K562 (cell line): ENCODE results near the gene RERG. TPM values are rescaled to one million over a fixed set of nuclear protein-coding genes. Genes with fewer than 3 reads are reported as not detected.
"Not testable (repeated sequence)": the region's sequence is repeated elsewhere in the genome, so short reads cannot be mapped to it uniquely, and the experiment has no call there.

ENCODE experiments used
- ATAC-seq: fragments of 200-7000 bp; cut with Tn5 transposase; 3 replicates; pipeline ENCODE4 v1.9.1; 2020; ENCODE audit warnings: moderate library complexity
- BruUV-seq: library from RNA; stranded (reverse); fragments of 400-500 nt; replicated peaks from 2 replicates; lab custom pipeline; 2021; lab: Mats Ljungman, UMichigan
- CTCF ChIA-PET: fragments of 300-600 bp; formaldehyde crosslinking; extraction: SDS; loops from one replicate; lab custom pipeline; 2021; ENCODE audit warnings: low intra/inter-chr PET ratio; lab: Yijun Ruan, JAX
- POLR2A ChIA-PET: fragments of 300-600, 350-650 bp; sonication (Branson Sonifier 250); formaldehyde crosslinking; extraction: SDS; loops from one replicate; lab custom pipeline; 2021; ENCODE audit warnings: antibody characterized with exemption, inconsistent platforms; lab: Yijun Ruan, JAX
- DNase-seq, 4 experiments: peaks; one replicate each; pipeline versions ENCODE4 v3.0.0 to v3.0.0-alpha.2; 2011 to 2018; ENCODE audit warnings: low spot score in 3 of 4, mixed read lengths in 3 of 4; ENCODE audit errors: extremely low read depth in 1 of 4
- FAIRE-seq: peaks from 2 replicates; lab custom pipeline; 2011; peaks lifted over from hg19 to GRCh38; lab: Jason Lieb, UNC
- H2AFZ ChIP-seq: 2 replicates; pipeline ENCODE4 v1.6.0; 2011; ENCODE audit warnings: low read depth, low read length, control low read depth, inconsistent platforms
- H3K27ac ChIP-seq: fragments of 200-600 bp; 3 replicates; pipeline ENCODE4 v1.8.0; 2011; ENCODE audit warnings: low read depth, mild to moderate bottlenecking, control low read depth, inconsistent platforms, low read length, moderate library complexity, mixed read lengths; ENCODE audit errors: extremely low read depth
- H3K27me3 ChIP-seq, 2 experiments: fragments of 300-600 bp in 1 of 2; 2 replicates in 1 of 2; 3 replicates in 1 of 2; pipeline versions ENCODE4 v1.6.0 to v1.8.0; 2011; ENCODE audit warnings: inconsistent platforms in 2 of 2, low read length in 2 of 2, mild to moderate bottlenecking in 1 of 2, mixed read lengths in 1 of 2, moderate library complexity in 1 of 2; ENCODE audit not compliant: control insufficient read depth in 2 of 2, insufficient read depth in 2 of 2
- H3K36me3 ChIP-seq: fragments of 300-600 bp; 3 replicates; pipeline ENCODE4 v1.8.0; 2011; ENCODE audit warnings: mild to moderate bottlenecking, low read length, inconsistent platforms; ENCODE audit not compliant: control insufficient read depth, insufficient read depth
- H3K4me1 ChIP-seq, 2 experiments: fragments of 200-600 bp in 1 of 2; replicated peaks in 1 of 2; 2 replicates in 1 of 2; 3 replicates in 1 of 2; pipeline versions ENCODE4 v1.5.1 to v1.8.0; 2011; ENCODE audit warnings: inconsistent platforms in 2 of 2, low read length in 2 of 2, mild to moderate bottlenecking in 1 of 2, mixed read lengths in 1 of 2, moderate library complexity in 1 of 2; ENCODE audit not compliant: control insufficient read depth in 2 of 2, insufficient read depth in 2 of 2
- H3K4me2 ChIP-seq: 2 replicates; pipeline ENCODE4 v1.6.1; 2011; ENCODE audit warnings: low read length, control low read depth, inconsistent platforms, mixed read lengths; ENCODE audit not compliant: insufficient read depth
- H3K4me3 ChIP-seq: fragments of 200-600 bp; sonication (generic), shearing (Covaris generic); 2 replicates; pipeline ENCODE4 v1.5.1; 2016; ENCODE audit warnings: control low read depth, inconsistent platforms
- H3K79me2 ChIP-seq: fragments of 200-600 bp; 3 replicates; pipeline ENCODE4 v1.8.0; 2011; ENCODE audit warnings: low read length, inconsistent platforms; ENCODE audit not compliant: control insufficient read depth, insufficient read depth
- H3K9ac ChIP-seq, 2 experiments: 2 replicates each; pipeline versions ENCODE4 v1.6.0 to v1.6.1; 2011; ENCODE audit warnings: low read depth in 2 of 2, low read length in 2 of 2, control low read depth in 1 of 2, inconsistent platforms in 1 of 2, mild to moderate bottlenecking in 1 of 2, mixed read lengths in 1 of 2; ENCODE audit not compliant: insufficient read depth in 1 of 2
- H3K9me1 ChIP-seq: one replicate; pipeline ENCODE4 v1.6.0; 2011; ENCODE audit warnings: inconsistent platforms, mild to moderate bottlenecking, low read length, moderate library complexity; ENCODE audit not compliant: control insufficient read depth, insufficient read depth
- H3K9me3 ChIP-seq: replicated peaks from 2 replicates; pipeline ENCODE4 v1.5.1; 2011; ENCODE audit warnings: low read depth, low read length, inconsistent platforms; ENCODE audit not compliant: control insufficient read depth, insufficient read depth
- H4K20me1 ChIP-seq: replicated peaks from 2 replicates; pipeline ENCODE4 v1.6.1; 2011; ENCODE audit warnings: low read length, inconsistent platforms, mixed read lengths; ENCODE audit not compliant: control insufficient read depth, insufficient read depth
- HCFC1 ChIP-seq: IDR thresholded peaks from 2 replicates; pipeline ENCODE4 v1.6.1; 2012; ENCODE audit warnings: low read depth, low read length, improper control_type of control experiment
- JUND ChIP-seq, 2 experiments: IDR thresholded peaks; 2 replicates in 1 of 2; 3 replicates in 1 of 2; pipeline ENCODE4 v1.6.1; 2011; ENCODE audit warnings: borderline replicate concordance in 2 of 2, low read depth in 2 of 2, low read length in 2 of 2, improper control_type of control experiment in 1 of 2, missing biosample characterization in 1 of 2, missing genetic modification characterization in 1 of 2, missing genetic modification reagents in 1 of 2
- ZC3H11A ChIP-seq: IDR thresholded peaks from 2 replicates; pipeline ENCODE4 v1.6.1; 2012; ENCODE audit warnings: low read depth, low read length, improper control_type of control experiment
- ZSCAN32 ChIP-seq: fragments of 450-650 bp; formaldehyde crosslinking; IDR thresholded peaks from 2 replicates; pipeline ENCODE4 v1.4.0; 2020; ENCODE audit warnings: mild to moderate bottlenecking, moderate library complexity
- WGBS: fragments of 100-300 bp; shearing (Covaris generic); methylation state at CpG from one replicate; pipeline ENCODE4 v1.1.6; 2016; ENCODE audit warnings: low coverage, mixed read lengths; ENCODE audit not compliant: insufficient coverage; ENCODE audit errors: missing lambda C conversion rate; 5-methylcytosine and 5-hydroxymethylcytosine counted together
- in situ Hi-C: fragments of 300-500 bp; cut with MboI; formaldehyde crosslinking; loops from 4 replicates; pipeline ENCODE4 v1.15.0; 2018; ENCODE audit warnings: inconsistent platforms, mixed read lengths
- intact Hi-C: fragments of 100-400 bp; cut with micrococcal nuclease; formaldehyde crosslinking; loops from 2 replicates; pipeline ENCODE4 v1.14.2; 2022
- polyA plus RNA-seq, 8 experiments: library from polyadenylated mRNA; depleted of rRNA in 4 of 8; stranded (reverse) in 5 of 8; unstranded in 3 of 8; fragments of >200 nt; fragmentation: Nextera tagmentation in 2 of 8; fragmentation: Illumina TruSeq in 1 of 8; extraction: Ambion mirVana in 2 of 8; extraction: Trizol in 1 of 8; gene quantifications; 2 replicates each; pipeline versions ENCODE4 v1.2.1 to v1.2.3, GENCODE V29; 2011 to 2014; ENCODE audit warnings: inconsistent platforms in 1 of 8, missing spikeins in 1 of 8
- total RNA-seq, 7 experiments: library from RNA; depleted of rRNA in 6 of 7; stranded (reverse); fragments of >200 nt in 6 of 7; fragmentation: Illumina TruSeq in 2 of 7; extraction: Trizol in 2 of 7; gene quantifications; 2 replicates each; pipeline versions ENCODE4 v1.2.1 to v1.2.3, GENCODE V29; 2011 to 2021; ENCODE audit warnings: low replicate concordance in 1 of 7
- TF ChIP-seq, protein P1 (sequence below): IDR thresholded peaks from 3 replicates; pipeline ENCODE4 v1.6.1; 2011; ENCODE audit warnings: borderline replicate concordance, mild to moderate bottlenecking, moderate library complexity; ENCODE audit not compliant: insufficient read length; ENCODE audit errors: extremely low read depth
- TF ChIP-seq, protein P2 (sequence below): fragments of 450-650 bp; IDR thresholded peaks from 2 replicates; pipeline ENCODE4 v1.7.0; 2016; ENCODE audit warnings: borderline replicate concordance

The RERG gene
- total and polyA plus RNA-seq, 9 of the 15 experiments (the other 6 are each of a cell fraction or from before 2014, with no cell fraction given): 2.2 to 7.3 (median 3.0) TPM

DNA sequence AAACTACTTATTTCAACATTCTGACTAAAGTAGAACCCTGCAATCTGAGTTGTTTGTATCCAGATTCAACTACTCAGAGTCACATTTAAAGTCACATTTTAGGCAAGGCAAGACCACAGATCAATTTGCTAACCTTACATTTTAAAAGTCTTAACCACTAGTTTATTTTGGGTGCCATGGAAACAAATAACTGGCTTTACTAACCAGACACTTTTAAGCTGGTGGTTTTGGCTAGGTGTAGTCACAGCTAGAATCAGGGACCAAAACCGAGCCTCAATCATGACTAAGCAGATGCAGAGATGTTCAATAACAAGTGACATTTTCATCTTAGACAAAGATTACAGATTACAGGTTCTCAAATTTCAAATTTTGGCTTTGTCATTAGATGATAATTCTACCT lies 133.1 kb downstream of the RERG start:
- Histone ChIP-seq H3K9me1 (no peaks in the 10 kb centered on the region), H3K79me2 (no peaks in the 10 kb centered on the region), H2AFZ (no peak overlapping the region), H3K36me3 (no peaks in the 10 kb centered on the region), H3K27ac (no peak overlapping the region), H3K4me3 (no peak overlapping the region), H3K4me1 (no peaks in the 10 kb centered on the region), H4K20me1 (no peaks in the 10 kb centered on the region), H3K27me3 (no peaks in the 10 kb centered on the region), H3K9me3 (no peaks in the 10 kb centered on the region), H3K9ac (no peak overlapping the region), H3K4me2 (no peak overlapping the region)
- intact Hi-C loops: no loop called here
- DNase-seq: no peak
- 0% methylated on average over 1 of the region's 1 CpG for WGBS
- no TSS peak for BruUV-seq
- POLR2A ChIA-PET: no interaction called here
- no peak for FAIRE-seq
- CTCF ChIA-PET: no interaction called here
- no peak for ATAC-seq
- in situ Hi-C loops: no loop called here
- TF ChIP-seq JUND (IDR thresholded peaks at IDR 0.05; ENCODE audit: borderline replicate concordance, low read depth, low read length) (no peak), JUND (tag; IDR thresholded peaks at IDR 0.05; ENCODE audit: borderline replicate concordance, low read depth, low read length) (no peak), ZSCAN32 (CRISPR knock-in tag) (no peak), ZC3H11A (no peak), HCFC1 (no peak)
- TF ChIP-seq, protein P1, sequence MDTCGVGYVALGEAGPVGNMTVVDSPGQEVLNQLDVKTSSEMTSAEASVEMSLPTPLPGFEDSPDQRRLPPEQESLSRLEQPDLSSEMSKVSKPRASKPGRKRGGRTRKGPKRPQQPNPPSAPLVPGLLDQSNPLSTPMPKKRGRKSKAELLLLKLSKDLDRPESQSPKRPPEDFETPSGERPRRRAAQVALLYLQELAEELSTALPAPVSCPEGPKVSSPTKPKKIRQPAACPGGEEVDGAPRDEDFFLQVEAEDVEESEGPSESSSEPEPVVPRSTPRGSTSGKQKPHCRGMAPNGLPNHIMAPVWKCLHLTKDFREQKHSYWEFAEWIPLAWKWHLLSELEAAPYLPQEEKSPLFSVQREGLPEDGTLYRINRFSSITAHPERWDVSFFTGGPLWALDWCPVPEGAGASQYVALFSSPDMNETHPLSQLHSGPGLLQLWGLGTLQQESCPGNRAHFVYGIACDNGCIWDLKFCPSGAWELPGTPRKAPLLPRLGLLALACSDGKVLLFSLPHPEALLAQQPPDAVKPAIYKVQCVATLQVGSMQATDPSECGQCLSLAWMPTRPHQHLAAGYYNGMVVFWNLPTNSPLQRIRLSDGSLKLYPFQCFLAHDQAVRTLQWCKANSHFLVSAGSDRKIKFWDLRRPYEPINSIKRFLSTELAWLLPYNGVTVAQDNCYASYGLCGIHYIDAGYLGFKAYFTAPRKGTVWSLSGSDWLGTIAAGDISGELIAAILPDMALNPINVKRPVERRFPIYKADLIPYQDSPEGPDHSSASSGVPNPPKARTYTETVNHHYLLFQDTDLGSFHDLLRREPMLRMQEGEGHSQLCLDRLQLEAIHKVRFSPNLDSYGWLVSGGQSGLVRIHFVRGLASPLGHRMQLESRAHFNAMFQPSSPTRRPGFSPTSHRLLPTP: no peak
- TF ChIP-seq, protein P2, sequence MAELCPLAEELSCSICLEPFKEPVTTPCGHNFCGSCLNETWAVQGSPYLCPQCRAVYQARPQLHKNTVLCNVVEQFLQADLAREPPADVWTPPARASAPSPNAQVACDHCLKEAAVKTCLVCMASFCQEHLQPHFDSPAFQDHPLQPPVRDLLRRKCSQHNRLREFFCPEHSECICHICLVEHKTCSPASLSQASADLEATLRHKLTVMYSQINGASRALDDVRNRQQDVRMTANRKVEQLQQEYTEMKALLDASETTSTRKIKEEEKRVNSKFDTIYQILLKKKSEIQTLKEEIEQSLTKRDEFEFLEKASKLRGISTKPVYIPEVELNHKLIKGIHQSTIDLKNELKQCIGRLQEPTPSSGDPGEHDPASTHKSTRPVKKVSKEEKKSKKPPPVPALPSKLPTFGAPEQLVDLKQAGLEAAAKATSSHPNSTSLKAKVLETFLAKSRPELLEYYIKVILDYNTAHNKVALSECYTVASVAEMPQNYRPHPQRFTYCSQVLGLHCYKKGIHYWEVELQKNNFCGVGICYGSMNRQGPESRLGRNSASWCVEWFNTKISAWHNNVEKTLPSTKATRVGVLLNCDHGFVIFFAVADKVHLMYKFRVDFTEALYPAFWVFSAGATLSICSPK: no peak

DNA sequence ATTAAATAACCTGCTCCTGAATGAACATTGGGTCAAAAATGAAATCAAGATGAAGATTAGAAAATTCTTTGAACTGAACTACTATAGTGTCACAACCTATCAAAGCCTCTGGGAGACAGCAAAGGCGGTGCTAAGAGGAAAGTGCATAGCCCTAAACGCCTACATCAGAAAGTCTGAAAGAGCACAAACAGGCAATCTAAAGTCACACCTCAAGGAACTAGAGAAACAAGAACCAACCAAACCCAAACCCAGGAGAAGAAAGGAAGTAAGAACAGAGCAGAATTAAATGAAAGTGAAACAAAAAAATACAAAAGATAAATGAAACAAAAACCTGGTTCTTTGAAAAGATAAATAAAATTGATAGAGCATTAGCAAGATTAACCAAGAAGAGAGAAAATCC lies 143.5 kb downstream of the RERG start:
- H2AFZ ChIP-seq, H3K9me3 ChIP-seq, DNase-seq, in situ Hi-C loops, H3K9ac ChIP-seq, H3K79me2 ChIP-seq, H3K4me3 ChIP-seq, H3K4me1 ChIP-seq, H3K4me2 ChIP-seq, FAIRE-seq, H3K9me1 ChIP-seq, intact Hi-C loops, BruUV-seq, H3K27me3 ChIP-seq, H3K27ac ChIP-seq, POLR2A ChIA-PET, H4K20me1 ChIP-seq, ATAC-seq, H3K36me3 ChIP-seq, CTCF ChIA-PET: not testable (repeated sequence)
- WGBS: 0% methylated on average over 2 of the region's 2 CpGs
